HG02798 (cell line): ENCODE results near the gene NUBPL.
"Not testable (repeated sequence)": the region's sequence is repeated elsewhere in the genome, so short reads cannot be mapped to it uniquely, and the experiment has no call there.

Source experiments
- ATAC-seq: cut with Tn5 transposase; IDR thresholded peaks from one replicate; pipeline ENCODE4 v1.9.1; 2021; ENCODE audit warnings: mild to moderate bottlenecking; ENCODE audit not compliant: unreplicated experiment, poor library complexity

NUBPL gene

GRCh38 chr14:31858868-31859267, 297.7 kb downstream of the NUBPL start:
- no peak for ATAC-seq

GRCh38 chr14:31864937-31865855, 304.0 kb downstream of the NUBPL start:
- ATAC-seq, result no peak

GRCh38 chr14:31867570-31867969, 306.4 kb downstream of the NUBPL start:
- no peak for ATAC-seq

GRCh38 chr14:31868096-31868495, 306.9 kb downstream of the NUBPL start:
- not testable (repeated sequence) for ATAC-seq

- no peak for ATAC-seq
These were observed 315.5 kb downstream of the NUBPL start for GRCh38 chr14:31876741-31877140.

- ATAC-seq, result no peak
These were observed 316.1 kb downstream of the NUBPL start for GRCh38 chr14:31877255-31877798.

- no peak for ATAC-seq
These were observed 318.6 kb downstream of the NUBPL start for GRCh38 chr14:31879661-31880348.

- no peak for ATAC-seq
These were observed 319.7 kb downstream of the NUBPL start for GRCh38 chr14:31880935-31881334.

GRCh38 chr14:31881531-31882310, 320.5 kb downstream of the NUBPL start:
- no peak for ATAC-seq

- ATAC-seq, result no peak
These were observed 323.0 kb downstream of the NUBPL start for GRCh38 chr14:31884238-31884637.

GRCh38 chr14:31884776-31885379, 323.7 kb downstream of the NUBPL start:
- no peak for ATAC-seq

GRCh38 chr14:31886156-31886835, 325.1 kb downstream of the NUBPL start:
- ATAC-seq, result no peak

- ATAC-seq, result no peak
These were observed 326.9 kb downstream of the NUBPL start for GRCh38 chr14:31887929-31888580.

- ATAC-seq, result no peak
These were observed 328.1 kb downstream of the NUBPL start for GRCh38 chr14:31889297-31889696.

GRCh38 chr14:31890202-31890601, 329.0 kb downstream of the NUBPL start:
- not testable (repeated sequence) for ATAC-seq

- no peak for ATAC-seq
These were observed 332.1 kb downstream of the NUBPL start for GRCh38 chr14:31893221-31893757.

GRCh38 chr14:31894351-31894750, 333.1 kb downstream of the NUBPL start:
- no peak for ATAC-seq

GRCh38 chr14:31895206-31895605, 334.0 kb downstream of the NUBPL start:
- ATAC-seq, result no peak

- ATAC-seq, result no peak
These were observed 334.4 kb downstream of the NUBPL start for GRCh38 chr14:31895646-31896045.
